COR-L47 (cell line): ENCODE results near the gene TMEM273.

Source experiments
- DNase-seq: peaks from one replicate; lab custom pipeline; 2025; lab: John Stamatoyannopoulos, UW

The TMEM273 gene

DNA sequence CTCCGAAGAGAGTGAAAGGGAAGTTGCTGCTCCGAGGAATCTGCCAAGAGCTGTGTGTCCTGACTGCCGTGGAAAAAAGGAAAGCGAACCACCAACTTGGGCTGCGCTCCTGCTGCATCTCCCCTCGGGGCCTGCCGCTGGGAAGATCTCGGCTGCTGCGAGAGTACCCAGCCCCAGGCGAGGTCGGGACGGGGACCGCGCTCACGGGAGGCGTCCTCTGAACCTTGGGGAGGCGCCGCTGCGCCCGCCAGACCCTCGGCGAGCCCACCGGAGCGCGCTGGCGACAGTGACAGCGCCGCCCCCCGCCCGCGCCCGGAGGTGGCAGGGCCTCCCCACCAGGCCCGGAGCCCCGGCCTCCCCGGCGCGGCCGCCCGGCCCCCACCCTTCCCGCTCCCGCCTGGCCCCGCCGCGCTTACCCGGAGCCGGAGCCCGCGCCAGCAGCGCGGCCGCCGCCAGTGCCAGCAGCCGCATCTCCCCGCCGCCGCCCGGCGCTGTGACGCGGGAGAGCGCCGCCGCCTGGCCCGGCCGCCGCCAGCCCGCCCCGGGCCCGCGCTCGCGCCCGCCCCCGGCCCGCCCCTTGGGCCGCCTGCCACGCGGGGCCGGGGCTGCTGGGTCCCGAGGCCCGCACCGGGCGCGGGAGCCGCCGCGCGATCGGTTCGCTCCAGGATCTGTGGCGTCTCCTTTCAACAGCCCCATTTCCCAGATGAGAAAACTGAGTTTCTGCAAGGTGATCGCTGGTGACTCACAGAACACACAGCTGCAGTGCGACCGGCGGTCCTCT, 73.0 kb downstream of the TMEM273 start, which contains the start of gene VSTM4:
Gene VSTM4, minus strand, starts transcription at position 508 of the 781 bp plus-strand sequence. Its CDS starts 37 bp downstream, at position 471.
- DNase-seq, result no peak

GRCh38 chr10:49114718-49115014, 73.5 kb downstream of the TMEM273 start:
- no peak for DNase-seq

- DNase-seq, result no peak
Observed at GRCh38 chr10:49113741-49114141, 74.5 kb downstream of the TMEM273 start.

DNA sequence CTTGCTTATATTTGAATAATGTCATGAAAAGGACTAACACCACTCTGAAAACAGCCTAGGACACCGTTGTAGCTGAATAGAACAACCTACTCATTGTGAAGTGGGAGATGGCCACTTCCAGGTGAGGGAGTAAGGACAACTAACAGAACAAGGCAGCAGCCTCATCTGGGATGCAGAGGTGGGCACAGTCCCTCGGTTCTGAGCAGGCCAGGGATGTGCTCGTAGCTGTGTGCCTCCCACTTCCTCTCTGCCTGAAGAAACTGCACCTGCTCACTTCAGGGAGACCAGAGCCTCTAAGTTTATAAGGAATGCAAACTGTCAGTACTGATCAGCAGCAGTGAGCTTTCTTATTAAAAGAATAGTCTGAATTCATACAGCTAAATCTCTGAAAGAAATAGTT, 75.3 kb downstream of the TMEM273 start:
- no peak for DNase-seq

- DNase-seq, result no peak
Observed at GRCh38 chr10:49112098-49112497, 76.1 kb downstream of the TMEM273 start.

DNA sequence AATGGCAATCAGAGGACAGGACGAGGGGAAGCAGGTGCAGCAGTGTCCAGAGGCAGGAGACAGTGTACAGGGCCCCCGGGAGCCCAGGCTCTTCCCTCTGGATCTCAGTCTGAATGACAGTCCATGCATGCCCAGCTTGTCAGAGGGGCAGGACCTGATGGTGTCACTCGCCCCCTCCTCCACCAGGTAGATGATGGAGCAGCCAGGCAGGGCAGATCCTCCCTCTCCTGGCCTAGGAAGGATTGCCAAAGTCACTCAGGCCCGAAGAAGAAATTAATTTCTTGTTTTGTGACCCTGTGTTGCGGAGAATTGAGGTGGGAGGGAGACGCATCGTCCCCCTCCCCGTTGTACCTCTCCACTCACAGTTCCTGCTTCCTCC, 76.9 kb downstream of the TMEM273 start:
- DNase-seq, result no peak

GRCh38 chr10:49110684-49111319, 77.4 kb downstream of the TMEM273 start:
- DNase-seq, result no peak

DNA sequence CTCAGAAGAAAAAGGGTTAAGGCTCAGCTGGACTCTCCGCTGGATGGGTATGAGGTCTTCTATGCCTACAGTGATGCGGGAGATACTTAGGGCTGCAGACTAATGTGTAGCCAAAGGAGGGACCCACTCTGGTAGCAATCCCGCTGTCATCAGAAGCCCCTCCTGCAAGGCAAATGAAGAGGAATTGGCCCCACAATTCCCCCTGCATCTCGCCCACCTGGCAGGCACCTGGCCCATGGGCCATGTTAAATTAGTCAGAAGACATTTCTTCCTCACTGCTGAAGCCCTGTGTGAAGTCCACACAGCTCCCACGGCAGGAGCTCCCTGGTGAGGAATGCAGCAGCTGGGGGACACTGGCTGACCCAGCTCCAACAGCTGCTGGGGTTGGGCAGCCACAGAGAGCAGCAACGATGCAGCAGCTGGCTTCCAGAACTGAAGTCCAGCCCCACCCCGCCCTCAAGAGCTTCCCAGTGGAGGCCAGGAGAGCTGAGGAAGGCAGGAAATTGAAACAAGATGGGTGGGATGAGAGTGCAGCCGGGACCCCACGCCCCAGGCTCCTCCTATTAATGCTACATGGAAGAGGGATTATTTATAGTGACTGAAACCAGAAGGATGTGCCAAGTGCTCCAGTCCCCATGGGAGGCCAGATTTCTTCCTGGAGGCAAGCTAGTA, 78.4 kb downstream of the TMEM273 start:
- no peak for DNase-seq

DNA sequence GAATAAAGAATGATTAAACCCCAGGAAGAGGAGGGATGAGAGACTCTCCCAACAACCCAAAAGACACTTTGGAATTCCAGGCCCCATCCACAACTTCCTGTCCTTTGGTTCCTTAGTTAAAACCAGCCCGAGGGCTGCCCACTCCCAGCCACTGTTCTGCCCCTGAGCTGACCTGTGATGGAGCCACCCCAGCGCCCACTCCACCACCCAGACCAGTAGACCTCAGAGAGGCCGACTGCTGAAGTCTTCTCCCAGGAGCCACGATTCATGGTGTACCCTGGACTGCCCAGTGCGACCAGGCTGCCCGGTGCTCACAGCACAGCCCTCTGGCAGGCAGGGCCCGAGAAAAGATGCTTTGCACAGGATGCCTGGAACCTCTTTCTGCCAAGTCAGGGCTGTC, 79.5 kb downstream of the TMEM273 start:
- DNase-seq, result no peak

GRCh38 chr10:49107887-49108267, 80.3 kb downstream of the TMEM273 start:
- DNase-seq, result no peak

DNA sequence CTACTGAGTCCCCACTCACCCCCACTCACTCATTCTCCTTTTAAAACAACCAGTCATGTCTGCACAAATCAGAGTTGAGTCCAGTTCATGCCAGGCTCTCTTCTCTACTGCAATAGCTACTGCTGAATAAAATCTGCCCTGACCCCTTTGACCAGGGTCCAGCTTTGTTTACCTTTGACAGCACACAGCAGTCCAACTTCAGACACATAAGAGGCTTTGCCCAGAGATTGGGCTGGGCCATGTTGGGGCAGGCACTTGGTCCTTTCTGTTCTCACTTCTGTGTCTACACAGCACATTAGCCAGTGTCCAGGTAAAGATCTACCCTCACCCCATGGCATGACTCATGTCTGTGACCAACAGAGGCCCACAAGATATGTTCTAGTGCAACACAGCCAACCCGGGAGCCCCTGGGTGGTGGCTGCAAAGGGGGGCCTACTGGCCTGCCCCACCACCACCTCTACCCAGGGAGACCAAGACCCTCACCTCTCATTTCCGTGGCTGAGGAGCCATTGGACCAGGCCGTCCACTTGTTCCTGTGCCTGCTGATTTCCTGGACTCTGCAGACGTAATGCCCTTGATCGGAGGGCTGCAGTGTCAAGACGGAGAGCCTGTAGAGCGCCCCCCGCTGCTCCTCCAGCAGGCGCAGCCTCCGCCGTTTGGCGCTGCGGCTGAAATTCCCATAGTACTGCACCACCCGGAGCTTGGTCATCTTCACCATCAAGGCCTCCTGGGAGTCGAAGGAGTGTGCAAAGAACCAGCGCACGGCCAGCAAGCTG, 80.9 kb downstream of the TMEM273 start:
- DNase-seq, result no peak

GRCh38 chr10:49106451-49106850, 81.7 kb downstream of the TMEM273 start:
- no peak for DNase-seq

- no peak for DNase-seq
Observed at GRCh38 chr10:49105076-49105475, 83.1 kb downstream of the TMEM273 start.
